DND-41 (cell line): Measurements from ENCODE around the gene TSHB.

ENCODE experiments used
- ATAC-seq: fragments of 200-7000 bp; cut with Tn5 transposase; 3 replicates; pipeline ENCODE4 v1.9.1; 2021; ENCODE audit warnings: low read depth; ENCODE audit not compliant: insufficient read depth
- DNase-seq: peaks from one replicate; pipeline ENCODE4 v3.0.0-alpha.2; 2020
- H2AFZ ChIP-seq: 2 replicates; pipeline ENCODE4 v1.6.0; 2012; ENCODE audit warnings: low read depth, low read length
- H3K27ac ChIP-seq: 2 replicates; pipeline ENCODE4 v1.5.1; 2012; ENCODE audit warnings: low read length, inconsistent platforms
- H3K27me3 ChIP-seq: fragments of 200-600 bp; sonication (generic); 2 replicates; pipeline ENCODE4 v1.6.0; 2012; ENCODE audit warnings: low read length, mild to moderate bottlenecking, inconsistent platforms; ENCODE audit not compliant: insufficient read depth, poor library complexity
- H3K36me3 ChIP-seq: 2 replicates; pipeline ENCODE4 v1.5.1; 2012; ENCODE audit warnings: low read length, inconsistent platforms; ENCODE audit not compliant: insufficient read depth
- H3K4me1 ChIP-seq: 2 replicates; pipeline ENCODE4 v1.5.1; 2012; ENCODE audit warnings: mild to moderate bottlenecking, low read length; ENCODE audit not compliant: insufficient read depth
- H3K4me2 ChIP-seq: 2 replicates; pipeline ENCODE4 v1.6.0; 2012; ENCODE audit warnings: mild to moderate bottlenecking, moderate library complexity, low read length, inconsistent platforms; ENCODE audit not compliant: insufficient read depth
- H3K4me3 ChIP-seq, 2 experiments: fragments of 200-600 bp in 1 of 2; shearing (Covaris generic) in 1 of 2; 2 replicates each; pipeline ENCODE4 v1.5.1; 2012 to 2016; ENCODE audit warnings: inconsistent platforms in 2 of 2, low read length in 2 of 2, mild to moderate bottlenecking in 2 of 2, low read depth in 1 of 2, moderate library complexity in 1 of 2
- H3K79me2 ChIP-seq: 2 replicates; pipeline ENCODE4 v1.6.0; 2012; ENCODE audit warnings: low read length, inconsistent platforms; ENCODE audit not compliant: insufficient read depth
- H3K9ac ChIP-seq: 2 replicates; pipeline ENCODE4 v1.6.0; 2012; ENCODE audit warnings: low read depth, mild to moderate bottlenecking, inconsistent platforms, low read length, moderate library complexity
- H3K9me3 ChIP-seq: 2 replicates; pipeline ENCODE4 v1.5.1; 2012; ENCODE audit warnings: low read length, moderate library complexity, mild to moderate bottlenecking, inconsistent platforms; ENCODE audit not compliant: insufficient read depth, severe bottlenecking
- H4K20me1 ChIP-seq: 2 replicates; pipeline ENCODE4 v1.6.0; 2012; ENCODE audit warnings: low read length; ENCODE audit not compliant: insufficient read depth
- EZH2 ChIP-seq: IDR thresholded peaks from 3 replicates; pipeline ENCODE4 v1.6.1; 2012; ENCODE audit warnings: borderline replicate concordance, low read depth, mild to moderate bottlenecking, moderate library complexity, low read length, inconsistent platforms; ENCODE audit not compliant: severe bottlenecking
- TF ChIP-seq, protein P1 (sequence below): IDR thresholded peaks from 2 replicates; pipeline ENCODE4 v1.5.1; 2012; ENCODE audit warnings: borderline replicate concordance, low read length, moderate library complexity, mild to moderate bottlenecking; ENCODE audit not compliant: poor library complexity, severe bottlenecking; ENCODE audit errors: extremely low read depth

Gene TSHB

DNA sequence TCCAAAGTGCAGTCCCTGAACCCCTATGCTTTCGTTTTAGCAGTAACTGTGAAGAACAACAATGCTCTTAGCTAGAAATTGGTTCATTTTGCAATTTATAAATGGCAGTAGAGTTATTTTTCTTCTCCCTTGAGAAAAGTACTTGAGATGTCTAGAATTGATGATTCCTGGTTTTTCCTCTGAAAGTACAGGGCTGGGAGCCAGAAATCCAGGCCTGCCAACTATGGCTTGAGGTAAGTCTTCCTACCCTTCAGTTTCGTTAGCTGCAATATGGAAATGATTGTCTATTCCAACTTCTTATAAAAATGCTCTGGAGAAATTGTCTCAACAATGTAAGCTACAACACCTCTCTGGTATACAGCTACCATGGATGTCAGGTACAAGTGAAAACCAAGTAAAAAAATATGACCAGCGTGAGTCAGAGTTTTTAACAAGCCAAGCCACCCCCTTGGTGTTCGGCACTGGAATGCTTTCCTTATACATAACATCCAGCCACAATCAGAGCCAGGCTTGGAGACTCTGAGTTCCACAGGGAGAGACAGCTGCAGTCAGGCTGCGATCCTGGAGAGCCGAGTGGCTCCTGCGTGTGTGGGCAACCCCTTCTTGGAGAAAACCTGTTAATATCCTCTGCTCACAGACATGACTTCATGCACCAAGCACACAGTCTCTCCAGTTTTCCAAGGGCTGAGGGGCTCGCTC, 37.7 kb downstream of the TSHB start:
- ATAC-seq (no peak), DNase-seq (no peak)
- no peak overlapping the region for H2AFZ ChIP-seq
- H3K4me2 ChIP-seq: no peak overlapping the region
- H3K27ac ChIP-seq: no peak overlapping the region
- H3K36me3 ChIP-seq: no peaks in the 10 kb centered on the region
- H4K20me1 ChIP-seq: peaks cover 1% of the 10 kb centered on the region
- no peaks in the 10 kb centered on the region for H3K9me3 ChIP-seq
- TF ChIP-seq, protein P1, sequence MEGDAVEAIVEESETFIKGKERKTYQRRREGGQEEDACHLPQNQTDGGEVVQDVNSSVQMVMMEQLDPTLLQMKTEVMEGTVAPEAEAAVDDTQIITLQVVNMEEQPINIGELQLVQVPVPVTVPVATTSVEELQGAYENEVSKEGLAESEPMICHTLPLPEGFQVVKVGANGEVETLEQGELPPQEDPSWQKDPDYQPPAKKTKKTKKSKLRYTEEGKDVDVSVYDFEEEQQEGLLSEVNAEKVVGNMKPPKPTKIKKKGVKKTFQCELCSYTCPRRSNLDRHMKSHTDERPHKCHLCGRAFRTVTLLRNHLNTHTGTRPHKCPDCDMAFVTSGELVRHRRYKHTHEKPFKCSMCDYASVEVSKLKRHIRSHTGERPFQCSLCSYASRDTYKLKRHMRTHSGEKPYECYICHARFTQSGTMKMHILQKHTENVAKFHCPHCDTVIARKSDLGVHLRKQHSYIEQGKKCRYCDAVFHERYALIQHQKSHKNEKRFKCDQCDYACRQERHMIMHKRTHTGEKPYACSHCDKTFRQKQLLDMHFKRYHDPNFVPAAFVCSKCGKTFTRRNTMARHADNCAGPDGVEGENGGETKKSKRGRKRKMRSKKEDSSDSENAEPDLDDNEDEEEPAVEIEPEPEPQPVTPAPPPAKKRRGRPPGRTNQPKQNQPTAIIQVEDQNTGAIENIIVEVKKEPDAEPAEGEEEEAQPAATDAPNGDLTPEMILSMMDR: no peak
- no peak for TF ChIP-seq EZH2
- H3K79me2 ChIP-seq: no peaks in the 10 kb centered on the region
- H3K4me1 ChIP-seq: peaks cover 20% of the 10 kb centered on the region
- no peak overlapping the region for H3K9ac ChIP-seq
- no peak overlapping the region for H3K4me3 ChIP-seq
- H3K27me3 ChIP-seq: no peaks in the 10 kb centered on the region

DNA sequence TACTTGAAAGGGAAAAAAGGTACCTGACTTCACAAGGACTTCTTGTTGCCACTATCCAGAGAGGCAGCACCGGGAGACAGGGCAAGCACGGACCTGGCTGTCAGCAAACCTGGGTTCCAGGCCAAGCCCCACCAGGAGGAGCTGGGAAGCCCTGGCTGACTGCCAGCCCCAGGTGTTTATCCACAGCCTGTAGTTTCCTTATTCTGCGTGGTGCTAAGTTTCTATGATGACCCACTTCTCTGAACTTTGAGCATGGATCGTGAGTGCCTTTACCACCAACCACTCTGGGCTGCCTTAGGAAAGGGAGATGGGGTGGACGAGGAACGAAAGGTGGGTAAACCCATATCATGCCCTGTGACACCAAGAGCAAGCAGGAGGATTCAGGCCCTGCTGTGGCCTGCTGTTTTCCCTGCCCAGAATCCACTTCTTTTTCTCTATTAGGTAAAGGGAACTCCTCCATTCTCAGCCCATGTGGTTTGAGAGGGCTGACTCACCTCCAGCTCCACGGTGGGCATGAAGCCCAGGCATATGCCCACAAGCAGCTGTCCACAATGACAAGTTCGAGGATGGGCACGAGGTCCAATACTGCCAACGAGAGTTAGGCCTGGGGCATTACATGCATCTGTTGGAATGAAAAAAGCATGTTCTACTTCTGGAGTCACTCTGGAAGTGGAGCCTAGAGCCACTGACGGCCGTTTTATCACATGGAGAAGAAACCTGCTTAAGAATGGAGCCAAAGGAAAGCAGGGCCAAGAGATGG, 39.4 kb downstream of the TSHB start:
- no peak overlapping the region for H2AFZ ChIP-seq
- H3K9ac ChIP-seq: no peak overlapping the region
- H3K4me2 ChIP-seq: no peak overlapping the region
- no peaks in the 10 kb centered on the region for H4K20me1 ChIP-seq
- H3K4me3 ChIP-seq: no peak overlapping the region
- H3K79me2 ChIP-seq: no peaks in the 10 kb centered on the region
- DNase-seq: no peak
- H3K27ac ChIP-seq: no peak overlapping the region
- H3K27me3 ChIP-seq: peaks cover under 1% of the 10 kb centered on the region
- no peak for ATAC-seq
- H3K9me3 ChIP-seq: no peaks in the 10 kb centered on the region
- H3K4me1 ChIP-seq: peaks cover 3% of the 10 kb centered on the region; the same call in 1 of the 2 replicates
- H3K36me3 ChIP-seq: no peaks in the 10 kb centered on the region
- TF ChIP-seq, protein P1: no peak
- TF ChIP-seq EZH2: no peak

DNA sequence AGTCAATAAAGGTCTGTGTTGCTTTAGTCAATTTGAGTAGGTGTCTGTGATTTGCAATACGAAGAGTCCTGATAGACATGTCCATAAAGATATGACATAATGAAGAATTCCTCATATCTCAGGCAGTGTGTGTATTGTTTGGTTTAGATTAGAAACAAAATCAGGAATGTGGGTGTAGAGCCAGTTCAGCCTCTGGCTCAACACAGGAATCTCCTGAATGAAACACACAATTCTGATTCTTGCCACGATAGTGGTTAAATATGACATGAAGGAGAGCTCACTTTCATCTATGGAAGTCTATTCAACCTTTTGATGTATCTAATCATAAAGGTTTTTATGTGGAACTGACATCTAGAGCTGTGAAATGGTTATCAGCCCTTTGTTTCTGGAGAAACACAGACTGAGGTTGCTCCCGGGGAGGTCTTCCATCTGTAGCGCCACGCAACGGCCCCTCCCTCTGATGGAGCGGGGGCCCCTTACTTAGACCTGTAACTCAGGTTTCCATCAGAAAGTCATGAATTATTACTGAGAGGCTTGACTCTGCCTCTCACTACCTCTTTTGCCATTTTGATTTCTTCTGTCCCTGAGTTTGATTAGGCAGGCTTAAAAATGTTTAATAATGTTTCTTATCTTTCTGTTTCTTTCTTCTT, 40.2 kb downstream of the TSHB start:
- Histone ChIP-seq H4K20me1 (no peaks in the 10 kb centered on the region), H3K4me3 (no peak overlapping the region), H3K27ac (no peak overlapping the region), H3K27me3 (peaks cover 3% of the 10 kb centered on the region), H3K79me2 (no peaks in the 10 kb centered on the region), H3K9ac (no peak overlapping the region), H3K4me2 (no peak overlapping the region), H3K36me3 (no peaks in the 10 kb centered on the region), H3K4me1 (no peaks in the 10 kb centered on the region), H2AFZ (no peak overlapping the region), H3K9me3 (no peaks in the 10 kb centered on the region)
- DNase-seq (no peak), ATAC-seq (no peak)
- TF ChIP-seq, protein P1: no peak
- TF ChIP-seq EZH2: no peak
